CD4-positive, alpha-beta T cell treated with Interleukin-6 at 100 ng/mL for 8 hours (primary cell): Measurements from ENCODE around the gene SEZ6.

ENCODE experiments used
- DNase-seq: peaks from one replicate; pipeline ENCODE4 v3.0.0-alpha.2; 2020; ENCODE audit warnings: mixed read lengths, low spot score

The SEZ6 gene

DNA sequence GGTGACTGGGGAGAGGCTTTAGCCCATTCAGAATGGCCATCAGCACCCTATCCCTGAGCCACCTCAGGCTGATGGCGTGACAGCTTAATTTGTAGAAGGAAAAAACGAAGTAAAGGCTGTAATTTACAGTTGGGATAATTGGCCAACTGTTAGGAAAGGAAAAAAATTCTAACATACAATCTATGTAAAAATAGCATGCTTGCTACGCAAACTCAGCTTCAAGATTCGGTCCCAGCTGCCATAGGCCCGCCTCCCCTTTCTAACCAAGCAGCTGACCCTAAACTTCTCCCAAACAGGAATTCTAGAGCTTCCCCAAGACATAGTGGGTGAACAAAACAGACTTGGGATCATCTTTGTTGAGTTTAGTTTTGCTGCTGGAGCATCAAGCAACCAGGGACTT is 4.9 kb downstream of the SEZ6 start:
- no peak for DNase-seq

DNA sequence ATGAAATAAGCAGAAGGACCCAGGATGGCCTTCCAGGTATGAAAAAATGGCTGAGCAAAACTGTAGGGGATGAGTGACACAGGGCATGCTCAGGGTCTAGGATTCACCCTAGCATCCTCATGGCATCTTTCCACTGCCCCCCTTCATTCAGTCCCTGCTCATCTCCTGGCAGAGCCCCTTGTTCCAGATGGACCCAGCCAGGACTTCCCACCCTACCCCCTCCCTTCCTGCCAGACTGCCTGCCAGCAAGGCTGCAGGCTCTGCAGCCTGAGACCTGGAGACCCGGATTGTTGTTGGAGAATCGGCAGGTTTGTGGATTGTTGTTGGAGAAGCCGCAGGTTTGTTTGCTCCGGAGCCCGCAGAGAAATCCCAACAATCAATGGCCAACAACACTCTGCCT is 6.6 kb downstream of the SEZ6 start:
- no peak for DNase-seq

DNA sequence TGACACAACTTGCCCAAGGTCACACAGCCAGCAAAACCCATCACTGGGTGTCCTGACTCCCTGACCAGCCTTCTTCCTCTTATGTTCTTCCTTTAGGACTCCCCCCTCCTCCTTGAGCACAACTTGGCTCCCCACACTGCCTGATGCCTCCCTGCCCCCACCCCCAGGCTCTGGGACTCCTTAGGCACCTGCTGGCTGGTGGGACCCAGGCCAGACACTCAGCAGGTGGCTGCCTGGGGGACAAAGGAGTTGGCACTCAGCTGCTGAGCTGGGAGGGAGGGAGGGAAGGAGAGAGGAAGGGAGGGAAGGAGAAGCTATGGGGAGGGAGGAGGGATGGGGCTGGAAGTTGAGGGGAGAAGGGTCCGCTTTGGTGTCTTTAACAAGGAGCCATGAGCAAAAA is 8.0 kb downstream of the SEZ6 start:
- DNase-seq: no peak

DNA sequence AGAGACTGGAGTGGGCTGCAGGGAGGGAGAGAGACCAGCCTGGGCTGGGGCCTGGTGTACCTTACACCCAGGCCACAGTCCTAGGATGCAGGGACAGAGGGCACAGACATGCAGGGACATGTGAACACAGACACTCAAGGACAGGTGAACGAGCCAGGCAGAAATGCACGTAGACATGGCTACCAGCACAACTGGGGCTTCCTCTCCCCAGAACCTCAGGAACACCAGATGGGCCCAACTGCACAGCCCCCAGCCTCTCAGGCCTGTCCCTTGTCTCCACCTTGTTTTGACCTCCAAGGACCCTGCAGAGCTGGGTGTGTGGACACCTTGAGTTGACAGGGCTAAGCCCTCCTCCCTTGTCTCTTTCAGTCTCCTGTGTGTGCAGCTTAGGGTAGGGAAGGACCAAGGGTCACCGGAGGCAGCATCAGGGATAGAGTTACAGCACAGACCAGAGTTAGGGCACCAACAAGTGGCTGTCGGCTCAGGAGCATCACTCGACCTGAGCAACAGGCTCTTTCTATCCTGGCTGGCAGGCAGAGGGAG is 9.2 kb downstream of the SEZ6 start:
- no peak for DNase-seq

DNA sequence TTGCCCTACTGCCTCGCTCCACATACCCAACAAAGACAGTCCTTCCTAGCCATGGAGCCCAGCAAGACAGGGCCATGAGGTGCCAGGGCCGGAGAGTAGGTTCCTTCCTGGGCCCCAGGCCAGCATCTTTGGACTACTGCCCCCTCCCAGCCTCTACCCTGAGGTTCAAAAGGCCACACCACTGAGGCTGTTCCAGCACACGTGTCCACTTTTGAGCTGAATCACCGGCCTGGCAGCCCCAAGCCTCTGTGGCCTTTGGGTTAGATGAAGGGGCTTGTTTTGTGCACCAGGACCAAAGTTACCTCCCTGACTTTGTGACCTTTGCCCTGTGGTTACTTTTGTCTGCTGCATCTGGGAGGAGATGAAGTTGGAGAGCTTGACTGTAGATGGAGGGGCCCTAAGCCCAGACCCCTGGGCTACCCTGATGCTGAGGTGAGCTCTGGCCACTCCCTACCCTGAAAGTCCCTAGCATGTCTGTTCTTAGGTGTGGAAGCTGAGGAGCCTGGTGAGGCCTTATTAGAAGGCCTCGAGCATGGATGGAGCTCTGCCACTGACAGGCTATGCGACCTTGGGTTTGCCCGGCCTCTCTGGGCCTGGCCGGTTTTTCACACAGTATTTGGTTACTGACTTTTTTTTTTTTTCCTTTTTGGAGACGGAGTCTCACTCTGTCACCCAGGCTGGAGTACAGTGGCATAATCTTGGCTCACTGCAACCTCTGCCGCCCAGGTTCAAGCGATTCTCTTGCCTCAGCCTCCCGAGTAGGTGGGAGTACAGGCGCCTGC is 12.0 kb downstream of the SEZ6 start:
- DNase-seq: no peak

DNA sequence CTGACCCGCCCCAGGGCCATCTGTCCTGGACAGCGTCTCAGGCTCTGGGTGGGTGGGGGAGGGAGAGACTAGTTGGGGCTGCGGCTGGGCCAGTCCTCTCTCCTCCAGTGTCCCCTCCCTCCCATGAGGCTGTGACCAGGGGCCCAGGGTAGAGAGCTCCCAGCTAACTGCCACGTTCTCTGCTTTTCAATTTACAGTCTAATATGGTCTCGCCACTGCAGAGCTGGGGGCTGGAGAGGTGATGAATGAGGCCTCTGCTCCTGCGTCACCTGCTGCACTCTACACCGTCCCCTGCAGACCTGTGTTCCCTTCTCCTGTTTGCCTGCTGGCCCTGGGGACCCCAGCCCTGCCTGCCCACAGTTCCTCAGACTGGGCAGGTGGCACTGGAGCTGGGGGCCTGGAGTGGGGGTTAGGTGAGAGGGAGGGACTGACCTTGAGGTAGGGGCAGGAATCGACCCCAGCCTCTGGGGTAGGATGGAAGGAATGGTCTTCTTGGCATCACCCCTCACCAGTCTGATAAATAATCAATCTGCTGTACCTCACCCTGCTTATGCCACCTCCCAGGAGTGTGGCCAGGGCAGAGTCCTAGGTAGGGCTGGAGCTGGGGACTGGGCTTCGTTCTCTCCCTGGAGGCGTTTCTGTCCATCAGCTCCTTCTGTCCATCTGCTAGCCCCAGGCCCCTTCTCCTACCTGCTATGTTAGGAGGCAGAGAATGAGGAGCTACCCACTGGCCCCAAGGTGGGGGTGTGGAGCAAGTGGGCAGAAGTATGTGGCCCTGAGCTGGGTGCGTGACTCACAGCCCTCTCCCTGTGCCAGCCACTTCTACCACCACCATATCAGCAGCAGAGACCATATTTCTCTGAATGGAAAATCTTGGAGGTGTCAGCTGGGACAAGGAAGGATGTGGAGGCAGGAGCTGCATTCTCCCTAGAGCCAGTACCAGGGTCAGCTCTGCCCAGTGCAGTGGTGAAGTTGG is 12.9 kb downstream of the SEZ6 start:
- DNase-seq: no peak

DNA sequence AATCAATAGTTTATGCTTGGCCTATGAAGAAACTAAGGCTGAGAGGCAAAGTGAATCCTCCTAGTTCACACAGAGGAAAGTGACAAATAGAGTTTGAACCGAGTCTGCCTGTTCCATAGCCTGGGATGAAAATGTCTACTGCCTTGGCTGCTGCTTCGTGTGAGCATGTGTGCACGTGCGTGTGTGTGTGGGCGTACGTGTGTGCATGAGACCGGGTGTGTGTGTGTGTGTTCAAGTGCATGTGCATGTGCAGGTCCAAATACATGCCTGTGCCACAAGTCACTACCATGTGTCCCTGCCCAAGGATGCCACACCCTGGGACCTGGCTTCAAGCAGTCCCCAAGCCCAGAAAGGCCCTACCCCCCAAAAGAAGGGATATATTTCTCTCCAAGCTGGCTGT is 13.6 kb downstream of the SEZ6 start:
- DNase-seq: no peak

DNA sequence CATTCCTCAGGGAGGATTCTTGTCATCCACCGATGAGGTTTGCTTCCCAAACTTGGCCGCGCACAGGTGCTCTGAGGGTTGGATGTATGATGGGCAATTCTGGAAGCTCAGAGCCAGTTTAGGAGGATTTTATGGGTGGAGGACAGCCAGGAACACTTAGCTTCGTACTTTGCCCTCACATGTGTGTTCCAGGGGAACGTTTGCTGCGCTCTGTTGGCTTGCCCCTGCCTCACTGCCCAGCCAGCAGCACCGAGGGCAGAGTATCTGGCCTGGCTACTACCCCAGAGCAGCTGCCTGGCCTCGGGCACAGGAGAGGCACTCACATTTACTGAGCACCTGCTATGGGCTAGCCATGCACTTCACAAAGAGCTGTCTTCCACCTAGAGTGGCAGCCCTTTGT is 14.1 kb downstream of the SEZ6 start:
- no peak for DNase-seq

DNA sequence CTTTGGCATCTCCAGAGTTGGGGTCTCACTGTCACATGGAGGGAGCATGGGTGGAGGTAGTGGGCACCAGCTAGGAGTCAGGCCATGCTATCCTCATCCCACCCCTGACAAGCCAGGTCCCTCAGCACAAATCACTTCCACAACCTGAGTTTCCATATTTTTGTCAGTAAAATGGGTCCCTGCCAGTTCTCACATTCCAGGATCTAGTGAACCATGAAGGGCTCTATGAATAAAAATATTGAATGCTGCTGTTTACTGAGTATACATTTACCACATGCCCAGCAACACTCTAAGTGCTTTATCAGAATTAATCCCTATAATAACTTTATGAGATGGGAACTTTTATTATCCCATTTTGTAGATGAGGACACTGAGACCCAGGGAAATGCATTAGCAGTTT is 16.8 kb downstream of the SEZ6 start:
- no peak for DNase-seq

DNA sequence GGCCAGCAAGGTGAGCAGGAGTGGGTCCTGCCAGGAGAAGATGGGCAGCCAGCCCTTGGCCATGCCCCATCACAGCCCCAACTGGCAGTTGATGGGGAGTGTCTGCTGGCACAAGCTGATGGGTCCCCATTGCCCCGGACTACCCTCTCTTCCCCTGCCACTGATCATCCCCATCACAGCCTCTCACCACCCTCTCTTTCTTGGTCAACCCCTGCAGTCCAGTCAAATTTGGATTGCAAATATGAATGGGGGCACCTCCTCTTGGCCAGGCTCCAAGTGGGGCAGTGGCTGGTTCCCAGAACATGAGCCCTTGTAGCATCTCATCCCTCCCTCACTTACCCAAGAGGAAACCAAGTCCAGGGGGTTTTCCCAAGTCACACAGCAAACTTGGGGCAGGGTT is 17.4 kb downstream of the SEZ6 start:
- DNase-seq: no peak

DNA sequence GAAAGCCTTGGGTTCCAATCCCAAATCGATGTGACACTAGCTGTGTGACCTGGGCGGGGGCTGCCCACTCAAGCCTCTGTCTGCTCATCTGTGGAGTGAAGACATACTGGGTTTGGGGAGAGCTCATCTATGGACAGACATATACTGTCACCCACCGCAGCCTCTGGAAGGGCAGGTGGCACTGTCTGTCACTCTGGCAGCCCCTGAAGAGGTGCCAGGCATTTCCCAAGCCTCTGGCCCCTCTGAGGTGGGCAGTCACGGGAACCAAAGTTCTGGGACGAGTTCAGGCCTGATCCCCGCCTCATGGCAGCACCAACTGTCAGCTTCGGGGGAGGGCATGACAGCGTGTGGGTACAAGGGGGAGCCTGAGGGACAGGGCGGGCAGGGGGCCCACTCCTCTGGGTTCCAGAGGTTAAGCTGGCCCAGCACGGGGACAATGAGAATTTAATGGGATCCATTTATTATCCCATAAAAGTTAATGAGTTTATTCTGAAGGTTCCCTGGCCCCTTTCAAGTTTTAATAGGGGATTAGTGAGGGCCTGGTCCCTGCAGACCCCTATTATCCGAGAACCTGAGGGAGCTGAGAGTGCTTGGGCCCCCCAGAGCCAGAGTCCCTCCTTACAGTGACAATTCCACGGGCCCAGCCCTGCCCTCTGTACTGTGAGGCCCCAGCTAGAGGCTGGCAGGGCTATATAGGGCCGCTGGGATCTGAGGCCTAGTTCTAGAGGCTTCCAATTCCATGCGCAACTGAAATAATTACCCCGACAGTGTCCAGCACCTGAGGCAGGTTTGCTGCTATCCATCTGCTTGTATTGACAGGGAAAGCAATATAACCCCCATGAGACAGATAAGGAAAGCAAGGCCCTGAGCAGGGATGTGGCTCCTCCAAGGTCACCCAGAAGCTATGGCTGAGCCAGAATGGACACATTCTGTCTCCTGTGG is 18.8 kb downstream of the SEZ6 start:
- no peak for DNase-seq

DNA sequence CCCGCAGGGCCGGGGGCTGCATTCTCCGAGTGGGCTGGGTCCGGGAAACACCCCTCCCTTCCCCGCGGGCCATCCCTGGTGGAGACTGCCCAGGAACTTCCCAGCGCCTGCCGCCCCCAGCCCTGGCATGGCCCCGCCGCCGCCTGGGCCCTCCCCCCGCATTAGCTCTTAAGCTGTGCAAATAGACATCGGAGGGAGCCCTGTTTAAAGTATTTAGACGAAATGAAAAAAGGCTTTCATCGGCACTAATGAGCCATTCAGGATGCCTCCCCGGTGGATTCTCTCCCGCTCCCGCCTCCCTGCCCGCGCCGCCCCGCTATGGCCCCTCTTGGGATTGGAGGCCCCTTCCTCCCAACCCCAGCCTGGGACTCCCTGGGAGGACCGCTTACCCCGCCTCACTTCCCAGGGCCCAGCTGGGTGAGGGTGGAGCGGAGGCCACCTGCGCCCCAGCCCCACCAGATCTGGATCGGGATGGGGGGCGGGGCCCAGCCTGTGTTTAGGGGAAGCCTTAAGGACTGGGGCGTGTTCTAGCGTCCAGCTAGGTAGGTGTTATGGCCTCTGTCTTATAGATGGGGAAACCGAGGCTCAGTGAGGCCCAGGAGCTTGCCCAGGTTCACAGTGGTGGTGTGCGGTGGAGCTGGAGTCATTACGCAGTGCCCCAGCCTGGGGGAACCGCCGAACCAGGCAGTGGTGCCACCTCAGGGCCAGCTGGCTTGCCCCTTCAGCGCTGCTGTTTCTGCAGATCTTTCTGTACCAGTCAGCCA is 19.7 kb downstream of the SEZ6 start:
- no peak for DNase-seq

DNA sequence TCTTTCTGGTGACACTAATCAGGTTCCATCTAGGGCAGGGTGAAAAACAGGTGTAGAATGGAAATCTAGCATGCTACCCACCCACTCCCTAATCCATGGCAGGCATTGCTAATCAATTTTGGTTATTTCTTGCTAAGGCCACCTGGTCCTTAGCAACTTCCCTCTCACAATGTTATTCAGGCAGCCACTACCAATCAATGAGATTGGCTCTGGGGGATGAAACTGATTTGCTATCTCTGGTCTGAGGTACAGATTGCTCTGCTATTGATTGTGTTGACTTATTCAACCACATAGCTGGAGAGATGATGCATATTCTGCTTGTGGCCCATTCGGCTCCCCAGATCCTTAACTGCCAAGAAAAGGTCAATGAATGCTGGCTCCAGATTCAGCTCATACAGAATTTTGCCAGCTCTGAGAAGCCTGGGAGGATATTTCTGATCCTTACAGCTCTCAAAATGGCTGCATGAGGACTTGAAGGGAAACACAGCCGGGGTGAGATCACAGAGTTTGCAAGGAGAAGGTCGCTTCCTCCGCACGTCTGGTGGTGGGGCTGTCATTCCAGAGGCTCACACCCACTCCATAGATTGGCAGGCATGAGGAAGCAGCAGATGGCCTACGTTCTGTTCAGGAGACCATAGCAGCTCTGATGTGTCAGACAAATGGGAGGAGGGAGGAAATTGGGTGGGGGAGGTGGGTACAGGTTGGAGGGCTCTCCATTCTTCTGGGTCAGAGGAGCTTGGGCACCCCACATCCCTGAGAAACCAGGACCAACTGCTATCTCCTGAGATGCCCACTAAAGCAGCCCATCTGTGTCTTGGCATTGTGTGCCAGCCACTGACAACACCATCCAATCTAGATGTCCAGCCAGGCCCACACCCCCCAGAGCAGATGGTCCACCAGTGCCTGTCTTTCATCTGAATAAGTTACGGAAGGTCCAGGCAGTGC is 22.3 kb downstream of the SEZ6 start:
- DNase-seq: no peak

DNA sequence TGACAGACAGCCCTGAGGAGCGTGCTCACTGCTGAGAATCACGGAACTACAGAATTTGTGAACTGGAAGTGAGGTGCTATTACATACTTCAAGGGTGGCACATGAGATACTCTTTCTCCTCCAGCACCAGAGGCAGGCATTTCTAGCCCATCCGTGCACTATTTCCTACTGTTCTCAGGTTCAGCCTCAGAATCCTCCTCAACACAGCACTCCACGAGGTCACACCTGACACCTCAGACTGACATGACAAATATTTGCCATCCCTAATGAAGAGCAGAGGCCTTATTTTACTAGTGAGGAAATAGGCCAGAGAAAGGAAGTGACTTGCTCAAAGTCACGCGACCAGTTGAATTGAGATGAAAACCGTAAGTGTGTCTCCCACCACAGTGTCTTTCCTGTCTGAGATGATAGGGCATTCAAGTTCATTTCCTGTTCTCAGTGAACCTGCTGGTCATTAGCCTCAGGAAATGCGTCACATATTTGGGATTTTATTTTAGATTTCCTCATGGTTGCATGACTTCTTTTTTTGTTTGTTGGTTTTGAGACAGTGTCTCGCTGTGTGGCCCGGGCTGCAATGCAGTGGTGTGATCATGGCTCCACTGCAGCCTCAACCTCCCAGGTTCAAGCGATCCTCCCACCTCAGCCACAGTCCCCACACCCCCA is 23.6 kb downstream of the SEZ6 start:
- peak; percentile 61 for DNase-seq

DNA sequence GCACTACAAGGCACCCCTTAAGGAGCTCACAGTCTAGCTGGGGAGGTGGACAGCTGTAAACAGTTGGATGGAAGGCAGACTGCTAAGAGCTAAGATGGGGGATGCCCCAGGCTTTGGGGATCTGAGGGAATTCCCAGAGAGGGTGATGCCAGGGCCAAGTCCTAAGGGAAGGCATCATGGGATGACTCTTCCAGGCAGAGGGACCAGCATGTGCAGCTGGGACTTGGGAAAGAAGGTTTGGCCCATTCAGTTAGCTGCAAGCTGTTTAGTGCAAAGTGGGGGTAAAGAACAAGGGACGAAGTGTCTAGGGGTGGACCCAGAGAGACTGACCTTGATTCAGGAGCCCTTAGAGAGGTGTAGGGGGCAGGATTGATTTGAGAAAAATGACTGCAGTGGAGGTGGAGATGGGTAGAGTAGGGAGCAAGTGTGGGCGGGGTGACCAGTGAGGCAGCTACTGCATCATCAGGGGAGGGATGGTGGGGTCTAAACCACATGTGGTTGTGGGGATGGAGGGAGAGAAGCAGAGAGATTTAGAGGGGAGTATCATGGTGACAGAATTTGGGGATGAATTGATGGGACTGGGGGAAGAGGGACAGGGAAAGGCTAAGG is 27.4 kb downstream of the SEZ6 start:
- DNase-seq: no peak

DNA sequence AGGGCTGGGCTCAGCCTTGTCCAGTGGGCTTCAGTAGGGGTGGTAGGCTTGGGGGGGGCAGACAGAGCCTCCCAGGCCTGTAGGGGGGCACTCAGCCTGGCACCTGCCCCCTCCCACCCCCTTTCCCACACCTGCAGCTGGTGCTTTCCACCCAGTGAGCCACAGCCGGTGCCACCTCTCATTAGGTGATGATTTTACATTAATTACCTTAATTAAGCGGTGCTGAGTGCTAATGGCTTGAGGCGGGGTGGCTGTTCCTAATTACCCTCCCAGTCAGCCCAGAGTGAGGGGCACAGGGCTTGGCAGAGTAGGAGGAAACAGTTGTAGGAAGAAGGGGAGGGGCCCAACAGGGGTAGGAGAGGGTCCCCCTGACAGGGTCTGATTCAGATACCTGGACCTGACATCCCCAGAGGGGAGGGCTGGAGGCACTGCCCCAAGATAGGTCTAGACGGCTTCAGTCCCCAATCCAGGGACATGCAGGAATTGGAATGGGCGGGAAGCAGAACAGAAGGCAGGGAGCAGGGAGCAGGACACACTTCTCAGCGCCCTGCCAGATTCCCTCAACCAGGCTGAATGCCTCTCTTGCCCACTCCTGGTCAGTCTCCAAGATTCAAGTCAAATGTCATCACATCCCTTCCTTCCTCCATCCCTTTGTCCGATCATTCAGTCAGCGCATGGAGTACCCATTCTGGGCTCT is 28.0 kb downstream of the SEZ6 start:
- DNase-seq: no peak

DNA sequence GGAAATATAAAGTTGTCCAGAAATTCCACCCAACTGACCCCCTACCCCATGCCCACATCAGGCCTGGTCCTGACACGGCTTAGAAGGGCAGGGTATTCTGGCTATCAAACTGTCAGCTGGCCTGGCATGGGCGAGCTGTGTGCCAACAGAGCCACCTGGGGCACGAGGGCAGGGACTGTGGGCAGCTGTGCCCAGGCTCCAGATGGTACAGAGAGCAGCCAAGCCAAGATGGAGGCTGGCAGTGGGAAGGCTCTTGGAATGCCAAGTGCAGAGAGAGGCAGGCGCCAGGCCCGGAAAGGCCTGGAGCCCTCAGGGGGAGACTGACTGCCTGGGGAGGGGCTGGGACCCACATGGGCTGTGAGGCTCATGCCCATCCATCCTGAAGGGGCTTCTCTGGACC is 30.2 kb downstream of the SEZ6 start:
- DNase-seq: no peak

DNA sequence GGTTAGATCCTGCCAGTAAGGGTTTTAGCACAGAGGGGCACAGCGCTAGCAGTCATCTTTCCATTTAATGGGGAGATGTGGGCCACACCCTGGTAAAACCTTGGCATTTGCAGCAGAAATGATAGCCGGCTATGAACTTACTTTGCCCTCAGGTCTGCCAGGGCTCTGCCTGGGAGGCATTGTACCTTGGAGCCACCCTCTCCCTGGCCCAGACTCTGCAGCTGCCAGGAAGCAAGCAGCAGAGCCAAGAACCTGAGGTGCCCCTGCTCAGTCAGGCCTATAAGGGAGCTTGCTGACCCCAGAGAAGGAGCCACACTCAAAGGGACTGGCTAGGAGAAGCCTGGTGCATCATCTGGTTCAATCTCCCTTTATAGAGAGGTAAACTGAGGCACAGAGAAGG is 30.8 kb downstream of the SEZ6 start:
- DNase-seq: no peak
